Measurements from ENCODE around the gene MEIS3. TPM values are rescaled to one million over a fixed set of nuclear protein-coding genes. Genes with fewer than 3 reads are reported as not detected.
A peak's percentile ranks its signal among the peaks of the same experiment; 100 is the strongest.
"Not testable (repeated sequence)": the region's sequence is repeated elsewhere in the genome, so short reads cannot be mapped to it uniquely, and the experiment has no call there.

MEIS3 gene
- total RNA-seq, 4 donors from 2014 or later = 11.5 to 30.8 (median 16.8) TPM

- 30 to 36% methylated on average over 15 of the region's 15 CpGs for WGBS, 2 donors
- DNase-seq (ENCODE audit: low spot score in 2 of 2) = peak; percentile 35 to 61
- no peak overlapping the region for H3K4me3 ChIP-seq
- TF ChIP-seq EP300 (IDR thresholded peaks at IDR 0.05) = no peak
- peak; percentile 69 to 77 (median 75) for TF ChIP-seq CTCF (IDR thresholded peaks at IDR 0.05)
- H3K4me1 ChIP-seq = peaks cover 0 to 3% (median 0%) of the 10 kb centered on the region in 4 donors
- H3K9me3 ChIP-seq = no peaks in the 10 kb centered on the region
- peaks cover 0 to 4% of the 10 kb centered on the region in 2 donors for H3K27me3 ChIP-seq
- H3K27ac ChIP-seq = no peak overlapping the region
- H3K36me3 ChIP-seq = no peaks in the 10 kb centered on the region
Measured at GRCh38 chr19:47391510-47392223, 27.7 kb downstream of the MEIS3 start.

- no peaks in the 10 kb centered on the region for H3K36me3 ChIP-seq
- H3K4me1 ChIP-seq = peaks cover 0 to 3% (median 0%) of the 10 kb centered on the region in 4 donors
- WGBS, 2 donors = 71 to 74% methylated on average over 19 to 20 of the region's 20 CpGs
- no peak for DNase-seq (ENCODE audit: low spot score in 2 of 2)
- no peak overlapping the region for H3K4me3 ChIP-seq
- peaks cover 0 to 4% of the 10 kb centered on the region in 2 donors for H3K27me3 ChIP-seq
- H3K27ac ChIP-seq = no peak overlapping the region
- H3K9me3 ChIP-seq = no peaks in the 10 kb centered on the region
- TF ChIP-seq POLR2A (IDR thresholded peaks at IDR 0.05) = no peak
- no peak for TF ChIP-seq EP300 (IDR thresholded peaks at IDR 0.05)
- TF ChIP-seq CTCF (IDR thresholded peaks at IDR 0.05) = no peak
Measured at GRCh38 chr19:47390533-47391488, 28.5 kb downstream of the MEIS3 start.

- H3K27ac ChIP-seq = no peak overlapping the region
- H3K9me3 ChIP-seq = no peaks in the 10 kb centered on the region
- no peak for DNase-seq (ENCODE audit: low spot score in 2 of 2)
- 70 to 72% methylated on average over 9 of the region's 9 CpGs for WGBS, 2 donors
- H3K4me1 ChIP-seq = peaks cover 0 to 3% (median 0%) of the 10 kb centered on the region in 4 donors
- H3K4me3 ChIP-seq = no peak overlapping the region
- no peaks in the 10 kb centered on the region for H3K36me3 ChIP-seq
- no peak for TF ChIP-seq POLR2A (IDR thresholded peaks at IDR 0.05)
- peak in 1 of 2 donors; percentile 20 for TF ChIP-seq EP300 (IDR thresholded peaks at IDR 0.05)
- no peaks in the 10 kb centered on the region for H3K27me3 ChIP-seq
Measured at GRCh38 chr19:47389150-47389556, 30.2 kb downstream of the MEIS3 start.

GRCh38 chr19:47388721-47389120, 30.6 kb downstream of the MEIS3 start:
- H3K4me3 ChIP-seq; H3K4me1 ChIP-seq; H3K27me3 ChIP-seq; DNase-seq (ENCODE audit: low spot score in 2 of 2); H3K36me3 ChIP-seq; H3K9me3 ChIP-seq; H3K27ac ChIP-seq: not testable (repeated sequence)
- WGBS, 2 donors = 81 to 90% methylated on average over 5 of the region's 5 CpGs

GRCh38 chr19:47387623-47388022, 31.7 kb downstream of the MEIS3 start:
- not testable (repeated sequence) for H3K4me3 ChIP-seq; H3K4me1 ChIP-seq; H3K9me3 ChIP-seq; H3K27me3 ChIP-seq; H3K36me3 ChIP-seq; H3K27ac ChIP-seq; DNase-seq (ENCODE audit: low spot score in 2 of 2)
- WGBS, 2 donors = 80 to 81% methylated on average over 3 of the region's 3 CpGs

GRCh38 chr19:47386582-47386981, 32.7 kb downstream of the MEIS3 start:
- H3K4me3 ChIP-seq; DNase-seq (ENCODE audit: low spot score in 2 of 2); H3K9me3 ChIP-seq; H3K27me3 ChIP-seq; H3K4me1 ChIP-seq; H3K27ac ChIP-seq: not testable (repeated sequence)
- H3K36me3 ChIP-seq = peaks cover 0 to 12% (median 4%) of the 10 kb centered on the region in 3 donors
- WGBS, 2 donors = 87 to 91% methylated on average over 12 of the region's 12 CpGs

- 81 to 95% methylated on average over 4 of the region's 4 CpGs for whole genome bisulfite sequencing, 2 donors
- not testable (repeated sequence) for H3K27ac ChIP-seq; H3K4me3 ChIP-seq; DNase-seq (ENCODE audit: low spot score in 2 of 2); H3K27me3 ChIP-seq; H3K4me1 ChIP-seq; H3K9me3 ChIP-seq
- peaks cover 0 to 32% (median 4%) of the 10 kb centered on the region in 3 donors for H3K36me3 ChIP-seq
Measured at GRCh38 chr19:47384533-47384932, 34.8 kb downstream of the MEIS3 start.

- H3K36me3 ChIP-seq = peaks cover 0 to 38% (median 4%) of the 10 kb centered on the region in 3 donors
- 77 to 85% methylated on average over 5 of the region's 5 CpGs for WGBS, 2 donors
- not testable (repeated sequence) for H3K27me3 ChIP-seq
Measured at GRCh38 chr19:47383890-47384289, 35.4 kb downstream of the MEIS3 start.

More at GRCh38 chr19:47383890-47384289, 35.4 kb downstream of the MEIS3 start:
- H3K27ac ChIP-seq; H3K4me3 ChIP-seq; H3K9me3 ChIP-seq; DNase-seq (ENCODE audit: low spot score in 2 of 2); H3K4me1 ChIP-seq: not testable (repeated sequence)
